Sigmoid colon (tissue), 7 donors: Measurements from ENCODE around the gene TMEM39B. TPM values are rescaled to one million over a fixed set of nuclear protein-coding genes. Genes with fewer than 3 reads are reported as not detected.
A peak's percentile ranks its signal among the peaks of the same experiment; 100 is the strongest.

Experiments
- DNase-seq: peaks from one replicate; pipeline ENCODE4 v3.0.0-alpha.2; 2019
- H3K27ac ChIP-seq, 4 donors: fragments of 200-600 bp; sonication (generic); one replicate each; pipeline ENCODE4 v1.5.1; 2016 to 2019; ENCODE audit warnings: mild to moderate bottlenecking in 1 of 4
- H3K27me3 ChIP-seq, 3 donors: fragments of 200-600 bp; sonication (generic); one replicate each; pipeline ENCODE4 v1.5.1; 2019; ENCODE audit warnings: mild to moderate bottlenecking in 1 of 3
- H3K36me3 ChIP-seq, 4 donors: fragments of 200-600 bp; sonication (generic); one replicate each; pipeline ENCODE4 v1.5.1; 2016 to 2019
- H3K4me1 ChIP-seq, 4 donors: fragments of 200-600 bp; sonication (generic); one replicate each; pipeline ENCODE4 v1.5.1; 2017 to 2019
- H3K4me3 ChIP-seq, 4 donors: fragments of 200-600 bp; sonication (generic); one replicate each; pipeline ENCODE4 v1.5.1; 2017 to 2019; ENCODE audit warnings: mild to moderate bottlenecking in 2 of 4, moderate library complexity in 1 of 4
- H3K9me3 ChIP-seq, 4 donors: fragments of 200-600 bp in 3 of 4; sonication (generic) in 3 of 4; one replicate each; pipeline versions ENCODE4 v1.5.1 to v1.6.1; 2013 to 2019
- EP300 ChIP-seq, 4 donors: sonication (generic); formaldehyde crosslinking; IDR thresholded peaks; one replicate each; pipeline ENCODE4 v1.6.1; 2017; ENCODE audit warnings: antibody characterized with exemption in 4 of 4
- POLR2A ChIP-seq, 2 donors: fragments of 450-650 bp; IDR thresholded peaks; one replicate each; pipeline ENCODE4 v1.6.1; 2016; ENCODE audit warnings: antibody characterized with exemption in 2 of 2, mild to moderate bottlenecking in 2 of 2, moderate library complexity in 2 of 2
- POLR2AphosphoS5 ChIP-seq, 4 donors: sonication (generic); formaldehyde crosslinking; IDR thresholded peaks; one replicate each; pipeline ENCODE4 v1.6.1; 2017; ENCODE audit warnings: antibody characterized with exemption in 4 of 4
- WGBS, 2 donors: extraction: QIAGEN DNeasy Blood & Tissue Kit; methylation state at CpG; one replicate each; pipeline ENCODE4 v1.1.7; 2013; 5-methylcytosine and 5-hydroxymethylcytosine counted together
- intact Hi-C: fragments of 100-400 bp; cut with DNase I; formaldehyde crosslinking; loops from one replicate; pipeline ENCODE4 v1.15.1; 2023
- polyA plus RNA-seq, 3 donors: library from polyadenylated mRNA; stranded (reverse); fragments of 200-250 nt; gene quantifications; one replicate each; pipeline ENCODE4 v1.2.3, GENCODE V29; 2013
- total RNA-seq, 4 donors: library from RNA; depleted of rRNA; stranded (reverse); fragments of >200 nt; gene quantifications; one replicate each; pipeline ENCODE4 v1.1.0, GENCODE V29; 2016
- TF ChIP-seq, protein P1 (sequence below), 4 experiments: fragments of 450-650 bp in 3 of 4; fragments of 200-600 bp in 1 of 4; IDR thresholded peaks; one replicate each; pipeline ENCODE4 v1.5.1; 2016 to 2019; ENCODE audit warnings: antibody characterized with exemption in 4 of 4, mild to moderate bottlenecking in 3 of 4, moderate library complexity in 2 of 4
- donor health status: healthy with polysubstance abuse.
- donor health status: Bipolar disorder and iron deficiency.
- donor health status: healthy.

The TMEM39B gene
- total RNA-seq (1 to 10 TPM; 2.0 to 6.7 (median 3.7) TPM), polyA plus RNA-seq (10 to 100 TPM in 1 of 3 donors, 1 to 10 TPM in 2; 3.6 to 11.9 (median 3.7) TPM)

DNA sequence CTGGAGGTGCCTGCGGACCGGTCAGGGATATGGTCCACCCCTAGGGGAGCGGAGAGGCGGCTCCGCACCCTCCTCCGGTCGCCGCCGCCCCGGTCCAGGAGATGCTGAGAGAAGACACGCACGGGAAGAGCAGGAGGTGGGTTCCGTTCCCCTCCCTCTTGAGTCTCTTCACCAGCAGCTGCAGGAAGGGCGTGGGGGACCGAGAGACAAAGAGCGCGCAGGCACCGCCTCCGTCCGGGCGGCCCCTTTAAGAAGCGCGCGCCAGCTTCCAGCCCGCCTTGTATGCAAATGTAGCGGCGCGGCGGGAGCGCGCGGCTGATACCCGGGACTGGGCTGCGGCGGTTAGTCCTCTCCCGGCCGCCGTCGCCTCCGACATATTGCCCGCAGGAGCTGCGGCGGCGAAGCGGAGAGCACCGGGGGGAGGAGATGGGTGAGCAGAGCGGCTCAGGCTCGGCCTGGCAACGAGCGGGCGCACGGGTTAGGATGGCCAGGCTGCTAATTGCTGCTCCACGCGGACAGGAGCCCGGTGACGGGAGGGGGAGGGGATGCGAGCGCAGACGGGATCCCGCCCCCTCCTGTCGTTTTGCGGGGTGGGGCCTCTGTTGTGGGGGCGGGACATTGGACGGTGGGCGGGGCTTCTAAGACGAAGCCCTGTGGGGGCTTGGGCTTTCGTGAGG, at the start of gene TMEM39B:
Gene TMEM39B, plus strand, starts transcription at position 318 of the 677 bp plus-strand sequence. Its CDS starts 109 bp downstream, at position 427.
- Histone ChIP-seq H3K27ac (peak within 1 kb of the TSS; percentile 90 to 97 (median 94)), H3K36me3 (peaks cover 8 to 30% (median 15%) of the 10 kb centered on the region in 4 donors), H3K27me3 (no peaks in the 10 kb centered on the region), H3K4me3 (peak within 1 kb of the TSS; percentile 71 to 89 (median 77)), H3K4me1 (peaks cover 0 to 22% (median 13%) of the 10 kb centered on the region in 4 donors), H3K9me3 (no peaks in the 10 kb centered on the region)
- peak; percentile 97 for DNase-seq
- WGBS, 2 donors: 0 to 1% methylated on average over 67 of the region's 67 CpGs
- peak; percentile 46 to 88 (median 82) for TF ChIP-seq POLR2AphosphoS5 (IDR thresholded peaks at IDR 0.05)
- TF ChIP-seq, protein P1, sequence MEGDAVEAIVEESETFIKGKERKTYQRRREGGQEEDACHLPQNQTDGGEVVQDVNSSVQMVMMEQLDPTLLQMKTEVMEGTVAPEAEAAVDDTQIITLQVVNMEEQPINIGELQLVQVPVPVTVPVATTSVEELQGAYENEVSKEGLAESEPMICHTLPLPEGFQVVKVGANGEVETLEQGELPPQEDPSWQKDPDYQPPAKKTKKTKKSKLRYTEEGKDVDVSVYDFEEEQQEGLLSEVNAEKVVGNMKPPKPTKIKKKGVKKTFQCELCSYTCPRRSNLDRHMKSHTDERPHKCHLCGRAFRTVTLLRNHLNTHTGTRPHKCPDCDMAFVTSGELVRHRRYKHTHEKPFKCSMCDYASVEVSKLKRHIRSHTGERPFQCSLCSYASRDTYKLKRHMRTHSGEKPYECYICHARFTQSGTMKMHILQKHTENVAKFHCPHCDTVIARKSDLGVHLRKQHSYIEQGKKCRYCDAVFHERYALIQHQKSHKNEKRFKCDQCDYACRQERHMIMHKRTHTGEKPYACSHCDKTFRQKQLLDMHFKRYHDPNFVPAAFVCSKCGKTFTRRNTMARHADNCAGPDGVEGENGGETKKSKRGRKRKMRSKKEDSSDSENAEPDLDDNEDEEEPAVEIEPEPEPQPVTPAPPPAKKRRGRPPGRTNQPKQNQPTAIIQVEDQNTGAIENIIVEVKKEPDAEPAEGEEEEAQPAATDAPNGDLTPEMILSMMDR (IDR thresholded peaks at IDR 0.05): peak in 2 of 4 experiments; percentile 16 to 46
- peak; percentile 26 to 44 for TF ChIP-seq POLR2A (IDR thresholded peaks at IDR 0.05)
- TF ChIP-seq EP300 (IDR thresholded peaks at IDR 0.05): peak in 1 of 4 donors; percentile 63
- intact Hi-C loops: loop anchor here (2.0 kb wide), 2 partner anchors 36 to 58 kb away; partner anchors contain the start of gene KPNA6

DNA sequence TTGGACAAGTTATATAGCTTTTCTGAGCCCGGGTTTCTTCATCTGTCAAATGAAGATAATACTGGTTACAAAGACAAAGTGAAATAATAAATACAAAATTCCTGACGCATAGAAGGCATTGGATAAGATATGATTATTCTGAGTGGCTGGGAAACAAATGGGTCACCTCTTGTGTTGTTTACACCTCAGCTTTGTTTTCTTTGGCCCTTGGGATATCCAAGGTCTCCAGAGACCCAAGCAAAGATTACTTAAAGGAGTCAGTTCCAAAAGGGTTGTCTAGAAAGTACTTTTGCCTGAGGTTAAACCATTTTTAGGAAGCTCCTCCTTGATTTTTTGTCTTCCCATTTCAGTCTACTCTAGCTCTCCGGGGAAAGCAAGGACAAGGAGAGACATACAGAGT, 49.4 kb upstream of the TMEM39B start:
- Histone ChIP-seq H3K27me3 (no peaks in the 10 kb centered on the region), H3K4me3 (no peak overlapping the region), H3K36me3 (no peaks in the 10 kb centered on the region), H3K4me1 (peaks cover 0 to 88% (median 53%) of the 10 kb centered on the region in 4 donors), H3K9me3 (no peaks in the 10 kb centered on the region), H3K27ac (peak overlapping the region in 2 of 4 donors; percentile 19 to 60)
- 64 to 80% methylated on average over 3 of the region's 3 CpGs for WGBS, 2 donors
- no peak for DNase-seq
- TF ChIP-seq POLR2AphosphoS5 (IDR thresholded peaks at IDR 0.05) (no peak), POLR2A (IDR thresholded peaks at IDR 0.05) (no peak), EP300 (IDR thresholded peaks at IDR 0.05) (no peak)
- TF ChIP-seq, protein P1 (IDR thresholded peaks at IDR 0.05): no peak
- intact Hi-C loops: no loop called here

DNA sequence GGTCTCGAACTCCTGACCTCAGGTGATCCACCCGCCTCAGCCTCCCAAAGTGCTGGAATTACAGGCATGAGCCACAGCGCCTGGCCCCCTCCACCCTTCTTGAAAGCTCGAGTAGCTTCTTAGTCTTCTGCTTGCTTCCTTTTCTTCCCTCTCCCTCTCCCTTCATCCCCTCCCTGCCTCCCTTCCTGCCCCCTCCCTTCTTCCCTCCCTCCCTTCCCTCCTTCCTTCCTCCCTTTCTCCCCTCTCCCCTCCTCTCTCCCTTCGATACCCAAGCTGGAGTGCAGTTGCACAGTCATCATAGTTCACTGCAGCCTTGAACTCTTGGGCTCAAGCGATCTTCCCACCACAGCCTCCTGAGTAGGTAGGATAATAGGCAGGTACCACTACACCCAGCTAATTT, 47.2 kb upstream of the TMEM39B start:
- H3K9me3 ChIP-seq: no peaks in the 10 kb centered on the region
- no peaks in the 10 kb centered on the region for H3K27me3 ChIP-seq
- intact Hi-C loops: no loop called here
- TF ChIP-seq EP300 (IDR thresholded peaks at IDR 0.05): no peak
- TF ChIP-seq POLR2A (IDR thresholded peaks at IDR 0.05): no peak
- TF ChIP-seq, protein P1 (IDR thresholded peaks at IDR 0.05): no peak
- TF ChIP-seq POLR2AphosphoS5 (IDR thresholded peaks at IDR 0.05): no peak
- H3K4me3 ChIP-seq: no peak overlapping the region
- peaks cover 0 to 88% (median 34%) of the 10 kb centered on the region in 4 donors for H3K4me1 ChIP-seq
- DNase-seq: no peak
- WGBS, 2 donors: 81 to 87% methylated on average over 6 of the region's 6 CpGs
- no peaks in the 10 kb centered on the region for H3K36me3 ChIP-seq
- no peak overlapping the region for H3K27ac ChIP-seq

DNA sequence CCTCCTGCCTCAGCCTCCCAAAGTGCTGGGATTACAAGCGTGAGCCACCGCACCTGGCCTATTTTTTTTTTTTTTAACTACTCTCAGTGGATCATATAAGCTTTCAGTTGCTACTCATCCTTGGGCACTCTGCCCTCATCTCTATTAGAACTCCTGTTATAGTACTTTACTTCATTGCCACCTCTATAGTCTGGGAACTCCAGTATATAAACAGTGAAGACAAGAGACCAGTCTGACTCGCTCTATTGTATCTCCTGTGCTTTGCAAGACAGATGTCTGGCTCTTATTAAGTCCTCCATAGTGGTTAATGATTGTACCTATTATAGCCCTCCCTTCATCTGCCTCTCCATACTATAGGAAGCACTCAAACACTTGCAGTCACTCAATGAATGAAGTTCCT, 44.0 kb upstream of the TMEM39B start:
- H3K4me1 ChIP-seq: peaks cover 0 to 84% (median 33%) of the 10 kb centered on the region in 4 donors
- 87 to 94% methylated on average over 3 of the region's 3 CpGs for WGBS, 2 donors

More for the DNA sequence above, 44.0 kb upstream of the TMEM39B start:
- no peak overlapping the region for H3K4me3 ChIP-seq
- peaks cover 8 to 16% (median 8%) of the 10 kb centered on the region in 4 donors for H3K36me3 ChIP-seq
- no peaks in the 10 kb centered on the region for H3K9me3 ChIP-seq
- H3K27me3 ChIP-seq: no peaks in the 10 kb centered on the region
- TF ChIP-seq POLR2AphosphoS5 (IDR thresholded peaks at IDR 0.05) (no peak), POLR2A (IDR thresholded peaks at IDR 0.05) (no peak), EP300 (IDR thresholded peaks at IDR 0.05) (no peak)
- TF ChIP-seq, protein P1 (IDR thresholded peaks at IDR 0.05): no peak
- no peak for DNase-seq
- H3K27ac ChIP-seq: no peak overlapping the region
- intact Hi-C loops: no loop called here
